Nephron (organoid): Measurements from ENCODE around the gene OR2A14.

ENCODE experiments used
- H3K27ac Mint-ChIP-seq, 3 experiments: 2 replicates each; pipeline ENCODE4 v1.8.0; 2020; ENCODE audit warnings: mixed read lengths in 3 of 3, mild to moderate bottlenecking in 2 of 3, moderate library complexity in 1 of 3
- H3K27me3 Mint-ChIP-seq: 2 replicates; pipeline ENCODE4 v1.8.0; 2021; ENCODE audit warnings: low read depth, mild to moderate bottlenecking, moderate library complexity, mixed read lengths
- H3K36me3 Mint-ChIP-seq: 2 replicates; pipeline ENCODE4 v1.8.0; 2020; ENCODE audit warnings: low read depth, mixed read lengths
- H3K4me1 Mint-ChIP-seq: 2 replicates; pipeline ENCODE4 v1.8.0; 2020; ENCODE audit warnings: mixed read lengths
- H3K4me3 Mint-ChIP-seq, 3 experiments: 2 replicates each; pipeline ENCODE4 v1.8.0; 2020; ENCODE audit warnings: mild to moderate bottlenecking in 3 of 3, mixed read lengths in 3 of 3, moderate library complexity in 2 of 3
- H3K9me3 Mint-ChIP-seq: 2 replicates; pipeline ENCODE4 v1.8.0; 2020; ENCODE audit warnings: mixed read lengths
- CTCF ChIP-seq, 3 experiments: fragments of 200-600 bp; sonication (generic); IDR thresholded peaks; one replicate each; pipeline ENCODE4 v1.5.0; 2021; ENCODE audit warnings: antibody characterized with exemption in 3 of 3; ENCODE audit not compliant: unreplicated experiment in 3 of 3

The OR2A14 gene

GRCh38 chr7:144122876-144123275 is at the start of gene OR2A14:
OR2A14 (plus strand) TSS chr7:144123176; CDS start chr7:144129113, 5,937 bp downstream.
- Mint-ChIP-seq H3K36me3 (no peaks in the 10 kb centered on the region), H3K4me3 (no peak within 1 kb of the TSS), H3K4me1 (no peaks in the 10 kb centered on the region), H3K27ac (no peak within 1 kb of the TSS), H3K27me3 (no peaks in the 10 kb centered on the region), H3K9me3 (peaks cover 2% of the 10 kb centered on the region)
- no peak for TF ChIP-seq CTCF (IDR thresholded peaks at IDR 0.05; ENCODE audit: unreplicated experiment in 3 of 3)

- no peak for TF ChIP-seq CTCF (IDR thresholded peaks at IDR 0.05; ENCODE audit: unreplicated experiment in 3 of 3)
- Mint-ChIP-seq H3K36me3 (no peaks in the 10 kb centered on the region), H3K4me3 (no peak overlapping the region), H3K27me3 (no peaks in the 10 kb centered on the region), H3K9me3 (no peaks in the 10 kb centered on the region), H3K4me1 (no peaks in the 10 kb centered on the region), H3K27ac (no peak overlapping the region)
Measured at GRCh38 chr7:144074374-144074773, 48.6 kb upstream of the OR2A14 start.

- H3K27me3 Mint-ChIP-seq, result no peaks in the 10 kb centered on the region
- no peaks in the 10 kb centered on the region for H3K9me3 Mint-ChIP-seq
- H3K27ac Mint-ChIP-seq, result no peak within 1 kb of the TSS
- no peak within 1 kb of the TSS for H3K4me3 Mint-ChIP-seq
- no peaks in the 10 kb centered on the region for H3K4me1 Mint-ChIP-seq
- H3K36me3 Mint-ChIP-seq, result no peaks in the 10 kb centered on the region
- no peak for TF ChIP-seq CTCF (IDR thresholded peaks at IDR 0.05; ENCODE audit: unreplicated experiment in 3 of 3)
Measured at GRCh38 chr7:144085978-144086377, 37.0 kb upstream of the OR2A14 start, which contains the start of gene OR2A12. OR2A12 (plus strand) TSS chr7:144086278; CDS start chr7:144095108, 8,830 bp downstream.

- H3K4me1 Mint-ChIP-seq, result no peaks in the 10 kb centered on the region
- H3K36me3 Mint-ChIP-seq, result no peaks in the 10 kb centered on the region
- no peak for TF ChIP-seq CTCF (IDR thresholded peaks at IDR 0.05; ENCODE audit: unreplicated experiment in 3 of 3)
- H3K4me3 Mint-ChIP-seq, result no peak overlapping the region
- H3K9me3 Mint-ChIP-seq, result no peaks in the 10 kb centered on the region
- no peak overlapping the region for H3K27ac Mint-ChIP-seq
- no peaks in the 10 kb centered on the region for H3K27me3 Mint-ChIP-seq
Measured at GRCh38 chr7:144086730-144087129, 36.2 kb upstream of the OR2A14 start.

GRCh38 chr7:144087230-144087629 is 35.7 kb upstream of the OR2A14 start:
- H3K36me3 Mint-ChIP-seq, result no peaks in the 10 kb centered on the region
- H3K27ac Mint-ChIP-seq, result no peak overlapping the region
- no peaks in the 10 kb centered on the region for H3K4me1 Mint-ChIP-seq
- H3K27me3 Mint-ChIP-seq, result no peaks in the 10 kb centered on the region
- H3K9me3 Mint-ChIP-seq, result peaks cover 2% of the 10 kb centered on the region
- H3K4me3 Mint-ChIP-seq, result no peak overlapping the region
- no peak for TF ChIP-seq CTCF (IDR thresholded peaks at IDR 0.05; ENCODE audit: unreplicated experiment in 3 of 3)

GRCh38 chr7:144090667-144091066 is 32.3 kb upstream of the OR2A14 start:
- no peak for TF ChIP-seq CTCF (IDR thresholded peaks at IDR 0.05; ENCODE audit: unreplicated experiment in 3 of 3)
- no peaks in the 10 kb centered on the region for H3K27me3 Mint-ChIP-seq
- H3K9me3 Mint-ChIP-seq, result peaks cover 2% of the 10 kb centered on the region
- no peaks in the 10 kb centered on the region for H3K36me3 Mint-ChIP-seq
- H3K4me1 Mint-ChIP-seq, result no peaks in the 10 kb centered on the region
- no peak overlapping the region for H3K4me3 Mint-ChIP-seq
- no peak overlapping the region for H3K27ac Mint-ChIP-seq
